AG04449 (cell line): ENCODE data around the gene TECRL.

Source experiments
- CTCF ChIA-PET: fragments of 350-600 bp; formaldehyde crosslinking; extraction: SDS; loops from one replicate; lab custom pipeline; 2021; ENCODE audit warnings: antibody characterized with exemption; lab: Yijun Ruan, JAX
- POLR2A ChIA-PET: fragments of 400-600, 350-600 bp; formaldehyde crosslinking; extraction: SDS; loops from one replicate; lab custom pipeline; 2020; ENCODE audit warnings: antibody characterized with exemption, inconsistent platforms; lab: Yijun Ruan, JAX
- DNase-seq: peaks from one replicate; pipeline ENCODE4 v3.0.0-alpha.2; 2010; ENCODE audit warnings: low read depth, low spot score
- H3K4me3 ChIP-seq: 2 replicates; pipeline ENCODE4 v1.5.1; 2011; ENCODE audit warnings: low read depth, mild to moderate bottlenecking, control low read depth, low read length
- CTCF ChIP-seq: IDR thresholded peaks from one replicate; pipeline ENCODE4 v1.5.1; 2011; ENCODE audit warnings: mild to moderate bottlenecking, moderate library complexity, low read length, control low read depth, inconsistent platforms; ENCODE audit not compliant: insufficient read depth; ENCODE audit errors: missing control alignments

TECRL gene

GRCh38 chr4:64305565-64306254, 103.5 kb downstream of the TECRL start:
- no peak for DNase-seq
- ChIA-PET CTCF (no interaction called here), POLR2A (no interaction called here)
- H3K4me3 ChIP-seq = no peak overlapping the region
- no peak for TF ChIP-seq CTCF

DNA sequence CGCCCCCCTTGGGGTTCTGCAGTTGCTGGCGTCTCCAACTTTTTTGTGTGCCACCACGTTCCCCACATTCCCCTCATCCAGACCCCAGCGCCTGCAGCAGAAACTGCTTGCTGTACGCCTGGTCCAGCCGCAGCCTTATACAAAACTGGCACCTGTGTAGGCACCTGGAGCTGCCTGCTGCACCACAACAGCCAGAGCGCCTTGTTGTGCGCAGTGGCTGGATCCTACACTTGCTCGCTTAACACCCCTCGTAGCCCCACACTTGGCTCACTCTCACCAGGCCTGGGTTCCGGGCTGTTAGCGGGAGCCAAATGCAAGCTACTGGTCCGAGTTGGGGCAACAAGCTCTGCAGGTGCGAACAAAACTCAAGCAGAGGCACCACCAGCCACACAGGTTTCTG, 136.8 kb downstream of the TECRL start:
- TF ChIP-seq CTCF = no peak
- no peak overlapping the region for H3K4me3 ChIP-seq
- DNase-seq = no peak
- ChIA-PET CTCF (no interaction called here), POLR2A (no interaction called here)

- no peak overlapping the region for H3K4me3 ChIP-seq
- CTCF ChIA-PET = no interaction called here
- TF ChIP-seq CTCF = no peak
- no peak for DNase-seq
- POLR2A ChIA-PET = no interaction called here
Measured at GRCh38 chr4:64271601-64272081, 137.6 kb downstream of the TECRL start.

DNA sequence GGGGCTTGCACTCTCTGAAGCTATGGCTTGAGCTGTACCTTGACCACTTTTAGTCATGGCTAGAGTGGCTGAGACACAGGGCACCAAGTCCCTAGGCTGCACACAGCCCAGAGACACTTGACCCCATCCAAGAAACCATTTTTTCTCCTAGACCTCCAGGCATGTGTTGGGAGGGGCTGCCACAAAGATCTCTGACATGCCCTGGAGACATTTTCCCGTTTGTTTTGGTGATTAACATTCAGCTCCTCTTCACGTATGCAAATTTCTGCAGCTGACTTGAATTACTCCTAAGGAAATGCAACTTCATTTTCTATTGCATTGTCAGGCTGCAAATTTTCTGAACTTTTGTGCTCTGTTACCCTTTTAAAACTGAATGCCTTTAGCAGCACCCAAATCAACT, 142.6 kb downstream of the TECRL start:
- TF ChIP-seq CTCF = no peak
- DNase-seq = no peak
- POLR2A ChIA-PET = no interaction called here
- CTCF ChIA-PET = no interaction called here
- no peak overlapping the region for H3K4me3 ChIP-seq

- H3K4me3 ChIP-seq = no peak overlapping the region
- ChIA-PET POLR2A (no interaction called here), CTCF (no interaction called here)
- no peak for TF ChIP-seq CTCF
- DNase-seq = no peak
Measured at GRCh38 chr4:64266263-64266662, 143.0 kb downstream of the TECRL start.

DNA sequence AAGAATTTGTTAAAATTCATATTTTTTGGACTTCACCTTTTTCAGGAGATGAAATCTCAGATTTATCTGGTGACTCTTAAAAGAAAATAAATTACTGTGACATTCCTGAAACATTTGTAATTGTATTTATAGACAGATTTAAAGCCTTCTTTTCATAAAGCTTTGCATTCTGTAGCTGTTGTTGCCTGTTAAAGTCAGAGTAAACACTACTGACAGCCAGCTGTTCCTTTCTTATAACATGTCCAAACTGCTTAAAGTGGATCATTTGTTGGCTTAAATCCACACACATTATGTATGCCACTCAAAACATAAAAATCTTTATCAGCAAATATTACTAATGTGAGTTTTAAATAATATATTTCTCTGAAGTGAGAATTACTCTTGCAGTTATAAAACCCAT, 157.5 kb downstream of the TECRL start:
- POLR2A ChIA-PET = no interaction called here
- no peak for TF ChIP-seq CTCF
- no peak for DNase-seq
- no peak overlapping the region for H3K4me3 ChIP-seq
- CTCF ChIA-PET = no interaction called here
